ENCODE data around the gene TAF6L.
"Not testable (repeated sequence)": the region's sequence is repeated elsewhere in the genome, so short reads cannot be mapped to it uniquely, and the experiment has no call there.

The TAF6L gene

DNA sequence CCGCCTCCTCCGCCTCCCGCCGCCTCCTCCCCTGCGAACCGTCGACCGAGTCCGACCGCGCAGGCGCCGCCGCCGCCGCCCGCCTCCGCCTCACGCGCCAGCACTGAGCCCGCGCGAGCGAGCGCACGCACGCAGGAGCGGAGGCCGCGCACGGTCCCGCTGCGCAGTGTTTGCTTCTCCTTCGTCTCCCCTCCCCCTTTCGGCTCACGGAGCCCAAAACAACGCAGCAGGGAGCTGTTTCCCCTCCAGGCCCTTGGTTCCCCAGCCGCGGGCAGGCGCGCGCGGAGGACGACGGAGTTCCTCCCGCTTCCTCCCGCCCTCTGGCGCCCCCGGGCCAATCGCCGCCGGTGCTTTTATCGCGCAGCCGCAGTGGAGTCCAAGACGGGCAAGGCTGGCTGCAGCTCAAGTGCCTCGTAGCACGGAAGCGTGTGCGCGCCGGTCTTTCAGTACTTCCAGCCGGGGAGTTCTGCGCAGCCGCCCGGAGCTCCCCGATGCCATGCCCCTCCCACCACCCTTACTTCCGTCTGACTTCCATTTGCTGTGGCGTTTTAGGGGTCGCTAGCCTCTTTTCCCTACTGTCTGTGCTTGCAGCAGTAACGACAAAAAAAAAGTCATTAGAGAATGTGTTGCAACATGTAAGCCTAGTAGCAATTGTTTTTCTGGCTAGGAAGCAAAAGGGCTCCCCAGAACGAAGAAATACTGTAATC lies 43.9 kb upstream of the TAF6L start, which contains the start of gene HNRNPUL2:
TSS of gene HNRNPUL2 (minus strand) at position 293 of the 707 bp plus-strand sequence. CDS start 301 bp downstream, outside the sequence.
- Histone ChIP-seq H3K4me1 (ENCODE audit: insufficient read depth, low read length, poor library complexity, severe bottlenecking) (peaks cover 34% of the 10 kb centered on the region), H3K79me2 (ENCODE audit: insufficient read depth, low read length) (peaks cover 79% of the 10 kb centered on the region), H3K4me2 (ENCODE audit: low read depth, low read length, poor library complexity, severe bottlenecking) (peak within 1 kb of the TSS; percentile 98), H2AFZ (ENCODE audit: low read length) (peak within 1 kb of the TSS; percentile 88), H3F3A (ENCODE audit: low read depth) (peaks cover 3% of the 10 kb centered on the region), H3K27me3 (ENCODE audit: insufficient read depth, low read length, poor library complexity, severe bottlenecking) (no peaks in the 10 kb centered on the region), H3K4me3 (ENCODE audit: low read length, poor library complexity, severe bottlenecking) (peak within 1 kb of the TSS; percentile 92), H3K9me3 (ENCODE audit: insufficient read depth, low read depth, low read length) (no peaks in the 10 kb centered on the region), H4K20me1 (ENCODE audit: insufficient read depth, low read length, poor library complexity, severe bottlenecking) (peaks cover 62% of the 10 kb centered on the region), H3K36me3 (ENCODE audit: insufficient read depth, low read length) (peaks cover 25% of the 10 kb centered on the region; the same call in 1 of the 2 replicates), H3K9ac (ENCODE audit: low read depth, low read length, poor library complexity, severe bottlenecking) (peak within 1 kb of the TSS; percentile 98), H3K9me2 (replicated peaks; ENCODE audit: low read depth, low read length) (no peaks in the 10 kb centered on the region)
- TF ChIP-seq, protein P1, sequence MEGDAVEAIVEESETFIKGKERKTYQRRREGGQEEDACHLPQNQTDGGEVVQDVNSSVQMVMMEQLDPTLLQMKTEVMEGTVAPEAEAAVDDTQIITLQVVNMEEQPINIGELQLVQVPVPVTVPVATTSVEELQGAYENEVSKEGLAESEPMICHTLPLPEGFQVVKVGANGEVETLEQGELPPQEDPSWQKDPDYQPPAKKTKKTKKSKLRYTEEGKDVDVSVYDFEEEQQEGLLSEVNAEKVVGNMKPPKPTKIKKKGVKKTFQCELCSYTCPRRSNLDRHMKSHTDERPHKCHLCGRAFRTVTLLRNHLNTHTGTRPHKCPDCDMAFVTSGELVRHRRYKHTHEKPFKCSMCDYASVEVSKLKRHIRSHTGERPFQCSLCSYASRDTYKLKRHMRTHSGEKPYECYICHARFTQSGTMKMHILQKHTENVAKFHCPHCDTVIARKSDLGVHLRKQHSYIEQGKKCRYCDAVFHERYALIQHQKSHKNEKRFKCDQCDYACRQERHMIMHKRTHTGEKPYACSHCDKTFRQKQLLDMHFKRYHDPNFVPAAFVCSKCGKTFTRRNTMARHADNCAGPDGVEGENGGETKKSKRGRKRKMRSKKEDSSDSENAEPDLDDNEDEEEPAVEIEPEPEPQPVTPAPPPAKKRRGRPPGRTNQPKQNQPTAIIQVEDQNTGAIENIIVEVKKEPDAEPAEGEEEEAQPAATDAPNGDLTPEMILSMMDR (conservative IDR thresholded peaks at IDR 0.05; ENCODE audit: low read length): no peak
- no peak for TF ChIP-seq EZH2phosphoT487 (IDR thresholded peaks at IDR 0.05; ENCODE audit: borderline replicate concordance)

DNA sequence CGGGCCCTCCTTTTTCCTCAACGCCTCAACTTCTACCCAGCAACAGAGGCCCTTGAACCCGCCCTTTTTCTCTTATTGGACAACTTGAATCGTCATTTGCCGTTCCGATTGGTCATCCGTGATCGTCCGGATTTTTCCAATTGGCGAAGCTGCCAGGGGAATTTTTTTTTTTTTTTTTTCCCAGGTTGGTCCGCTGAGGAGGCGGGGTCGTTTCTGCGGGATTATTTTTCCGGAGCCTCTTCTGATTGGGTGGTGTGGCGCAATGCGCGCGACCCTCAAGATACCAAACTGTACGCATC lies 43.4 kb upstream of the TAF6L start:
- Histone ChIP-seq H3K4me1 (ENCODE audit: insufficient read depth, low read length, poor library complexity, severe bottlenecking) (peaks cover 29% of the 10 kb centered on the region), H3K27me3 (ENCODE audit: insufficient read depth, low read length, poor library complexity, severe bottlenecking) (no peaks in the 10 kb centered on the region), H3F3A (ENCODE audit: low read depth) (peaks cover 3% of the 10 kb centered on the region), H3K4me3 (ENCODE audit: low read length, poor library complexity, severe bottlenecking) (peak overlapping the region; percentile 92), H3K9me2 (replicated peaks; ENCODE audit: low read depth, low read length) (no peaks in the 10 kb centered on the region), H3K79me2 (ENCODE audit: insufficient read depth, low read length) (peaks cover 78% of the 10 kb centered on the region), H3K36me3 (ENCODE audit: insufficient read depth, low read length) (peaks cover 20% of the 10 kb centered on the region; the same call in 1 of the 2 replicates), H3K4me2 (ENCODE audit: low read depth, low read length, poor library complexity, severe bottlenecking) (peak overlapping the region; percentile 81), H3K9me3 (ENCODE audit: insufficient read depth, low read depth, low read length) (no peaks in the 10 kb centered on the region), H4K20me1 (ENCODE audit: insufficient read depth, low read length, poor library complexity, severe bottlenecking) (peaks cover 57% of the 10 kb centered on the region), H3K9ac (ENCODE audit: low read depth, low read length, poor library complexity, severe bottlenecking) (peak overlapping the region; percentile 98), H2AFZ (ENCODE audit: low read length) (peak overlapping the region; percentile 88)
- TF ChIP-seq, protein P1 (conservative IDR thresholded peaks at IDR 0.05; ENCODE audit: low read length): no peak
- no peak for TF ChIP-seq EZH2phosphoT487 (IDR thresholded peaks at IDR 0.05; ENCODE audit: borderline replicate concordance)

DNA sequence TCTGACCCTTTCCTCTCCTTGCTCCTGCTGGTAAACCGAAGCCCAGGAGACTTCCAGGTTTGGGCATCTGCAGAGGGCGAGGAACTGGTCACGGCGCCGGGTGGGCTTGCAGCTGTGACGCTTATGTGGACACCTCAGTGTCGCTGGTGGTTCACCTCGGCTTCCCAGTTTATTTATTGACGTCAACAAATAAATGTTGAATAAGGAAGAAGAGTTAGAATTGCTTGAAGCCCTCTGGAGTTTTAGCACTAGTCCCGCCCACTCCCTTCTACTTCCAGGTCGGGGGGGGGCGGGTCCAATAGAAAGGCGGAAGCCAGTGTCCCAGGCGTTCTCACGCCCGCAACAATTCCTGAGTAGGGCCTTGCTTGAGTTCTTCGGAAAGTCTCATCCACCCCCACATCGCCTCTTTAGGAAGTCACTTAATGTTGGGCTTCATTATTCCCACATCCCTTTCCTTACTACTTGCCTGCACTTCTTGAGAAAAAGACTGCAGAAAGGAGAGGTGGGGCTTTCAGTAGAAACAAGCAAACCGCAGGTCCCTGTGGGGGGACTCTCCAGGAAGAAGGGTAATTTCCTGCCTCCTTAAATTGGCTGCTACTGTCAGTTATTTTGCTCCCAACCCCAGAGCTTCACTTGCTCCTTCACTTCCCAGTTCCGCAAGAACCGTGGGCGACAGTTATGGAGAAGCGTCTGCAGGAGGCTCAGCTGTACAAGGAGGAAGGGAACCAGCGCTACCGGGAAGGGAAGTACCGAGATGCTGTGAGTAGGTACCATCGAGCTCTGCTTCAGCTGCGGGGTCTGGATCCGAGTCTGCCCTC lies 42.8 kb upstream of the TAF6L start, which contains the start of gene TTC9C:
TSS of gene TTC9C (plus strand) at position 316 of the 818 bp plus-strand sequence. CDS start at position 679, 363 bp downstream.
- peaks cover 56% of the 10 kb centered on the region for H4K20me1 ChIP-seq (ENCODE audit: insufficient read depth, low read length, poor library complexity, severe bottlenecking)
- peak within 1 kb of the TSS; percentile 92 for H3K4me3 ChIP-seq (ENCODE audit: low read length, poor library complexity, severe bottlenecking)
- H3K79me2 ChIP-seq (ENCODE audit: insufficient read depth, low read length): peaks cover 78% of the 10 kb centered on the region
- H3K9me2 ChIP-seq (replicated peaks; ENCODE audit: low read depth, low read length): no peaks in the 10 kb centered on the region
- peaks cover 14% of the 10 kb centered on the region; the same call in 1 of the 2 replicates for H3K36me3 ChIP-seq (ENCODE audit: insufficient read depth, low read length)
- H3K9ac ChIP-seq (ENCODE audit: low read depth, low read length, poor library complexity, severe bottlenecking): peak within 1 kb of the TSS; percentile 98
- no peaks in the 10 kb centered on the region for H3K27me3 ChIP-seq (ENCODE audit: insufficient read depth, low read length, poor library complexity, severe bottlenecking)
- H2AFZ ChIP-seq (ENCODE audit: low read length): peak within 1 kb of the TSS; percentile 88
- H3K4me2 ChIP-seq (ENCODE audit: low read depth, low read length, poor library complexity, severe bottlenecking): peak within 1 kb of the TSS; percentile 81
- H3K9me3 ChIP-seq (ENCODE audit: insufficient read depth, low read depth, low read length): no peaks in the 10 kb centered on the region
- H3F3A ChIP-seq (ENCODE audit: low read depth): peaks cover 3% of the 10 kb centered on the region
- peaks cover 27% of the 10 kb centered on the region for H3K4me1 ChIP-seq (ENCODE audit: insufficient read depth, low read length, poor library complexity, severe bottlenecking)
- TF ChIP-seq EZH2phosphoT487 (IDR thresholded peaks at IDR 0.05; ENCODE audit: borderline replicate concordance): no peak
- TF ChIP-seq, protein P1 (conservative IDR thresholded peaks at IDR 0.05; ENCODE audit: low read length): no peak

DNA sequence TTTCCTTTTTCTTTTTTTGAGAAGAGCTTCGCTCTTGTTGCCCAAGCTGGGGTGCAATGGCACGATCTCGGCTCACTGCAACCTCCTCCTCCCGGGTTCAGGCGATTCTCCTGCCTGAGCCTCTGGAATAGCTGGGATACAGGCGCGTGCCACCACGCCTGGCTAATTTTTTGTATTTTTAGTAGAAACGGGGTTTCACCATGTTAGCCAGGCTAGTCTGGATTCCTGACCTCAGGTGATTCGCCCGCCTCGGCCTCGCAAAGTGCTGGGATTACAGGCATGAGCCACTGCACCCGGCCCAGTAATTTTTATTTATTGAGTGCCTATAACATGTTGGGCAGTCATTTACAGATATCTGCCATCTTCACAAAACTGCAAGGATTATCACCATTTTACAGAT lies 41.1 kb upstream of the TAF6L start:
- Histone ChIP-seq H3K4me2 (ENCODE audit: low read depth, low read length, poor library complexity, severe bottlenecking) (peak overlapping the region; percentile 81), H3K4me1 (ENCODE audit: insufficient read depth, low read length, poor library complexity, severe bottlenecking) (peaks cover 13% of the 10 kb centered on the region), H4K20me1 (ENCODE audit: insufficient read depth, low read length, poor library complexity, severe bottlenecking) (peaks cover 39% of the 10 kb centered on the region), H3K79me2 (ENCODE audit: insufficient read depth, low read length) (peaks cover 66% of the 10 kb centered on the region), H3K4me3 (ENCODE audit: low read length, poor library complexity, severe bottlenecking) (peak overlapping the region; percentile 92), H3K9ac (ENCODE audit: low read depth, low read length, poor library complexity, severe bottlenecking) (peak overlapping the region; percentile 98)
- H3K27me3 ChIP-seq (ENCODE audit: insufficient read depth, low read length, poor library complexity, severe bottlenecking); H2AFZ ChIP-seq (ENCODE audit: low read length); H3K36me3 ChIP-seq (ENCODE audit: insufficient read depth, low read length); H3F3A ChIP-seq (ENCODE audit: low read depth); H3K9me3 ChIP-seq (ENCODE audit: insufficient read depth, low read depth, low read length); H3K9me2 ChIP-seq (replicated peaks; ENCODE audit: low read depth, low read length): not testable (repeated sequence)
